ENCODE data around the gene ZNF628. TPM values are rescaled to one million over a fixed set of nuclear protein-coding genes. Genes with fewer than 3 reads are reported as not detected.

ZNF628 gene
- total and polyA plus RNA-seq, 2 of the 8 experiments (the other 6 are each of a cell fraction or from before 2014, with no cell fraction given) = 1.7 to 10.8 TPM

DNA sequence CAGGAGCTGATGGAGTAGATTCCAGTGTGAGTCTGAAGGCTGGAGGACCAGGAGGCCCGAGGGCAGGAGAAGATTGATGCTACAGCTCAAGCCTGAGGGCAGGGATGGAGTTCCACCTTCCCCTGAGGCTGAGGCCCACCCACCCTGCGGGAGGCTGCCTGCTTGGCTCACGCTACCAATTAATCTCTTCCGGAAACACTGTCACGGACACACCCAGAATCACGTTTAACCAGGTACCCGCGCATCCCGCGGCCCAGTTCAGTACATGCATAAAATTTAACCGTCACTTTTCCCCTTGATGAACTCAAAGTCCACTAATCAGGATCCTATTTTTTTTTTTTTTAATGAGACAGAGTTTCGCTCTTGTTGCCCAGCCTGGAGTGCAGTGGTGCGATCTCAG is 5.2 kb upstream of the ZNF628 start:
- CTCF ChIA-PET (ENCODE audit: partially characterized antibody) = interaction anchor here (0.7 to 1.3 kb wide), 5 partner anchors 13 to 183 kb away, joined by 3 to 7 read pairs (median 3); no protein-coding TSS in a partner anchor
- H3K14ac ChIP-seq (ENCODE audit: insufficient read length) = no peak overlapping the region
- H3K79me2 ChIP-seq (ENCODE audit: control insufficient read depth in 1 of 2, insufficient read depth in 2 of 2, low read length in 2 of 2) = no peaks in the 10 kb centered on the region
- H3K27ac ChIP-seq (ENCODE audit: low read depth, low read length) = no peak overlapping the region
- H2BK12ac ChIP-seq (ENCODE audit: low read depth, low read length) = no peak overlapping the region
- H3K4me1 ChIP-seq (replicated peaks in 1 of 4; ENCODE audit: control insufficient read depth in 3 of 4, insufficient read depth in 4 of 4, low read length in 3 of 4) = peaks cover 0 to 13% (median 8%) of the 10 kb centered on the region in 4 experiments; a peak in 5 of 7 replicates
- POLR2A ChIA-PET (ENCODE audit: partially characterized antibody) = interaction anchor here (0.7 to 1.2 kb wide), 3 partner anchors 11 to 145 kb away, joined by 3 to 4 read pairs (median 3); no protein-coding TSS in a partner anchor
- H3K23me2 ChIP-seq (ENCODE audit: low read depth, low read length) = peaks cover 2% of the 10 kb centered on the region; the same call in 1 of the 2 replicates
- no peaks in the 10 kb centered on the region for H3K9me3 ChIP-seq (ENCODE audit: insufficient read depth in 2 of 2, low read depth in 1 of 2, low read length in 1 of 2)
- no peak overlapping the region for H4K91ac ChIP-seq (replicated peaks; ENCODE audit: insufficient read length, low read length)
- no peak overlapping the region for H3K23ac ChIP-seq (ENCODE audit: insufficient read length)
- H2AFZ ChIP-seq (ENCODE audit: low read length) = no peak overlapping the region
- H3K18ac ChIP-seq (ENCODE audit: extremely low read depth, low read length) = no peak overlapping the region
- no peak overlapping the region for H3K56ac ChIP-seq (replicated peaks; ENCODE audit: insufficient read length, low read depth, low read length)
- 94% methylated on average over 11 of the region's 13 CpGs; no CpG with 5 or more reads in 1 of the 2 experiments for WGBS, 2 experiments (ENCODE audit: extremely low coverage in 1 of 2, insufficient coverage in 1 of 2, insufficient read length in 1 of 2, insufficient replicate concordance in 2 of 2, low coverage in 1 of 2, low lambda C conversion rate in 2 of 2, missing lambda C conversion rate in 1 of 2)
- no peak overlapping the region for H2BK15ac ChIP-seq (ENCODE audit: low read length)
- H3K79me1 ChIP-seq (ENCODE audit: low read depth, low read length) = peaks cover 2% of the 10 kb centered on the region; the same call in 1 of the 2 replicates
- no peaks in the 10 kb centered on the region for H4K20me1 ChIP-seq (replicated peaks in 1 of 2; ENCODE audit: control insufficient read depth in 1 of 2, insufficient read depth in 2 of 2, low read length in 2 of 2)
- DNase-seq (ENCODE audit: low read depth in 1 of 2, low spot score in 2 of 2) (no peak), FAIRE-seq (no peak)
- H4K8ac ChIP-seq (ENCODE audit: extremely low read depth, insufficient read depth, low read length) = no peak overlapping the region
- H3K36me3 ChIP-seq (ENCODE audit: control insufficient read depth in 2 of 4, insufficient read depth in 4 of 4, low read length in 3 of 4) = no peaks in the 10 kb centered on the region
- no peaks in the 10 kb centered on the region; a peak in 2 of 7 replicates for H3K27me3 ChIP-seq (replicated peaks in 1 of 4; ENCODE audit: control insufficient read depth in 3 of 4, extremely low read depth in 1 of 4, insufficient read depth in 3 of 4, low read length in 3 of 4)
- no peak overlapping the region for H3K4me2 ChIP-seq (ENCODE audit: insufficient read depth in 1 of 2, low read depth in 2 of 2, low read length in 2 of 2)
- H2AK5ac ChIP-seq (ENCODE audit: low read depth, low read length) = no peak overlapping the region
- H2BK120ac ChIP-seq (replicated peaks; ENCODE audit: low read depth, low read length) = no peak overlapping the region
- H2BK5ac ChIP-seq (ENCODE audit: low read depth, low read length) = no peak overlapping the region
- H3K4me3 ChIP-seq (ENCODE audit: extremely low read depth in 1 of 4, insufficient read depth in 2 of 4, low read depth in 3 of 4, low read length in 4 of 4) = no peak overlapping the region
- no peak overlapping the region for H3K4ac ChIP-seq (replicated peaks; ENCODE audit: insufficient read length, low read depth, low read length)
- no peak overlapping the region for H2BK20ac ChIP-seq (ENCODE audit: low read length)
- H4K5ac ChIP-seq (ENCODE audit: insufficient read length, low read depth, low read length) = no peak overlapping the region
- H3K9ac ChIP-seq (replicated peaks in 1 of 4; ENCODE audit: extremely low read depth in 1 of 4, low read depth in 3 of 4, low read length in 3 of 4) = no peak overlapping the region
